Astrocyte (in vitro differentiated cells and primary cell): Measurements from ENCODE around the gene ACOD1. TPM values are rescaled to one million over a fixed set of nuclear protein-coding genes. Genes with fewer than 3 reads are reported as not detected.

ENCODE experiments used
- DNase-seq: peaks from one replicate; pipeline ENCODE4 v3.0.0-alpha.2; 2010; ENCODE audit warnings: low read depth
- FAIRE-seq: peaks from 2 replicates; lab custom pipeline; 2011; peaks lifted over from hg19 to GRCh38; lab: Jason Lieb, UNC
- H2AFZ ChIP-seq: 2 replicates; pipeline ENCODE4 v1.6.0; 2012; ENCODE audit warnings: low read depth, low read length, inconsistent platforms
- H3K27ac ChIP-seq: 2 replicates; pipeline ENCODE4 v1.5.1; 2011; ENCODE audit warnings: low read depth, low read length, inconsistent platforms
- H3K27me3 ChIP-seq: 2 replicates; pipeline ENCODE4 v1.6.0; 2011; ENCODE audit warnings: low read length, inconsistent platforms; ENCODE audit not compliant: insufficient read depth
- H3K36me3 ChIP-seq: 2 replicates; pipeline ENCODE4 v1.5.1; 2011; ENCODE audit warnings: low read length, inconsistent platforms; ENCODE audit not compliant: insufficient read depth
- H3K4me1 ChIP-seq: 2 replicates; pipeline ENCODE4 v1.5.1; 2011; ENCODE audit warnings: low read length, inconsistent platforms; ENCODE audit not compliant: insufficient read depth
- H3K4me2 ChIP-seq: 2 replicates; pipeline ENCODE4 v1.6.0; 2012; ENCODE audit warnings: low read length, inconsistent platforms
- H3K4me3 ChIP-seq: 2 replicates; pipeline ENCODE4 v1.5.1; 2011; ENCODE audit warnings: low read depth, mild to moderate bottlenecking, low read length, inconsistent platforms; ENCODE audit not compliant: insufficient read depth
- H3K79me2 ChIP-seq: 2 replicates; pipeline ENCODE4 v1.6.0; 2012; ENCODE audit warnings: mild to moderate bottlenecking, low read length, inconsistent platforms; ENCODE audit not compliant: insufficient read depth
- H3K9ac ChIP-seq: 2 replicates; pipeline ENCODE4 v1.6.0; 2012; ENCODE audit warnings: mild to moderate bottlenecking, low read length, inconsistent platforms
- H3K9me3 ChIP-seq: 2 replicates; pipeline ENCODE4 v1.5.1; 2012; ENCODE audit warnings: low read depth, mild to moderate bottlenecking, low read length, inconsistent platforms; ENCODE audit not compliant: insufficient read depth
- H4K20me1 ChIP-seq: 2 replicates; pipeline ENCODE4 v1.6.0; 2012; ENCODE audit warnings: low read length, inconsistent platforms; ENCODE audit not compliant: insufficient read depth
- H3K27ac Mint-ChIP-seq: one replicate; pipeline ENCODE4 v1.8.0; 2021; ENCODE audit warnings: mild to moderate bottlenecking, mixed read lengths; ENCODE audit not compliant: unreplicated experiment
- H3K27me3 Mint-ChIP-seq: one replicate; pipeline ENCODE4 v1.8.0; 2021; ENCODE audit warnings: low read depth, mixed read lengths; ENCODE audit not compliant: unreplicated experiment
- H3K36me3 Mint-ChIP-seq: one replicate; pipeline ENCODE4 v1.8.0; 2021; ENCODE audit warnings: low read depth, mixed read lengths; ENCODE audit not compliant: unreplicated experiment
- H3K4me1 Mint-ChIP-seq: one replicate; pipeline ENCODE4 v1.8.0; 2021; ENCODE audit warnings: low read depth, mixed read lengths; ENCODE audit not compliant: unreplicated experiment
- H3K4me3 Mint-ChIP-seq: one replicate; pipeline ENCODE4 v1.8.0; 2021; ENCODE audit warnings: mild to moderate bottlenecking, moderate library complexity, mixed read lengths; ENCODE audit not compliant: unreplicated experiment
- H3K9me3 Mint-ChIP-seq: one replicate; pipeline ENCODE4 v1.8.0; 2021; ENCODE audit warnings: mild to moderate bottlenecking, mixed read lengths; ENCODE audit not compliant: unreplicated experiment
- CTCF ChIP-seq: IDR thresholded peaks from 2 replicates; pipeline ENCODE4 v1.5.1; 2011; ENCODE audit warnings: low read depth, mild to moderate bottlenecking, inconsistent platforms, low read length, moderate library complexity; ENCODE audit not compliant: insufficient read depth
- EZH2 ChIP-seq: IDR thresholded peaks from 2 replicates; pipeline ENCODE4 v1.6.1; 2012; ENCODE audit warnings: mild to moderate bottlenecking, low read length, inconsistent platforms; ENCODE audit not compliant: insufficient read depth
- total RNA-seq: library from RNA; stranded (reverse); gene quantifications from 2 replicates; pipeline ENCODE4 v1.2.1, GENCODE V29; 2021

The ACOD1 gene
- total RNA-seq, 1 donor from 2014 or later = not detected

- H4K20me1 ChIP-seq = peaks cover 33% of the 10 kb centered on the region
- peaks cover 6% of the 10 kb centered on the region for H3K79me2 ChIP-seq
- H3K27me3 ChIP-seq = no peaks in the 10 kb centered on the region
- no peak overlapping the region for H3K27ac ChIP-seq
- no peak overlapping the region for H3K27ac Mint-ChIP-seq
- no peak overlapping the region for H3K9ac ChIP-seq
- FAIRE-seq (no peak), DNase-seq (no peak)
- no peaks in the 10 kb centered on the region for H3K27me3 Mint-ChIP-seq
- H3K36me3 Mint-ChIP-seq = peaks cover 6% of the 10 kb centered on the region
- H3K4me1 ChIP-seq = no peaks in the 10 kb centered on the region
- H3K9me3 Mint-ChIP-seq = no peaks in the 10 kb centered on the region
- TF ChIP-seq EZH2 (no peak), CTCF (no peak)
- peaks cover 22% of the 10 kb centered on the region for H3K36me3 ChIP-seq
- H3K4me3 Mint-ChIP-seq = no peak overlapping the region
- no peaks in the 10 kb centered on the region for H3K9me3 ChIP-seq
- H3K4me2 ChIP-seq = no peak overlapping the region
- no peaks in the 10 kb centered on the region for H3K4me1 Mint-ChIP-seq
- no peak overlapping the region for H3K4me3 ChIP-seq
- H2AFZ ChIP-seq = no peak overlapping the region
Observed at GRCh38 chr13:77001540-77001939, 53.2 kb downstream of the ACOD1 start.

GRCh38 chr13:77001963-77002587 lies 53.8 kb downstream of the ACOD1 start:
- TF ChIP-seq CTCF = no peak
- TF ChIP-seq EZH2 = no peak
- Histone ChIP-seq H3K4me2 (no peak overlapping the region), H3K79me2 (peaks cover 11% of the 10 kb centered on the region), H4K20me1 (peaks cover 38% of the 10 kb centered on the region), H3K9ac (no peak overlapping the region), H3K27ac (no peak overlapping the region), H2AFZ (no peak overlapping the region), H3K27me3 (no peaks in the 10 kb centered on the region), H3K4me3 (no peak overlapping the region), H3K36me3 (peaks cover 27% of the 10 kb centered on the region), H3K4me1 (no peaks in the 10 kb centered on the region), H3K9me3 (no peaks in the 10 kb centered on the region)
- Mint-ChIP-seq H3K36me3 (peaks cover 6% of the 10 kb centered on the region), H3K4me3 (no peak overlapping the region), H3K27ac (no peak overlapping the region), H3K9me3 (no peaks in the 10 kb centered on the region), H3K27me3 (no peaks in the 10 kb centered on the region), H3K4me1 (no peaks in the 10 kb centered on the region)
- no peak for FAIRE-seq
- no peak for DNase-seq

GRCh38 chr13:77002590-77003190 lies 54.4 kb downstream of the ACOD1 start:
- Mint-ChIP-seq H3K4me3 (no peak overlapping the region), H3K27me3 (no peaks in the 10 kb centered on the region), H3K36me3 (peaks cover 6% of the 10 kb centered on the region), H3K27ac (no peak overlapping the region), H3K9me3 (no peaks in the 10 kb centered on the region), H3K4me1 (no peaks in the 10 kb centered on the region)
- Histone ChIP-seq H3K27me3 (no peaks in the 10 kb centered on the region), H3K9me3 (no peaks in the 10 kb centered on the region), H3K4me3 (no peak overlapping the region), H3K79me2 (peaks cover 15% of the 10 kb centered on the region), H2AFZ (no peak overlapping the region), H3K9ac (no peak overlapping the region), H3K4me2 (no peak overlapping the region), H4K20me1 (peaks cover 43% of the 10 kb centered on the region), H3K27ac (no peak overlapping the region), H3K4me1 (no peaks in the 10 kb centered on the region), H3K36me3 (peaks cover 32% of the 10 kb centered on the region)
- DNase-seq (no peak), FAIRE-seq (peak; percentile 69)
- TF ChIP-seq EZH2 (no peak), CTCF (peak; percentile 85)
